ENCODE data around the gene NDUFS5. TPM values are rescaled to one million over a fixed set of nuclear protein-coding genes. Genes with fewer than 3 reads are reported as not detected.
"Not testable (repeated sequence)": the region's sequence is repeated elsewhere in the genome, so short reads cannot be mapped to it uniquely, and the experiment has no call there.

Gene NDUFS5
- polyA plus RNA-seq (ENCODE audit: insufficient read length), result 249 TPM
- long read RNA-seq, donor 1, transcript NDUFS5-201 (3 exons, 544 nt), result minor isoform, 118 of 292 reads
- long read RNA-seq, donor 1, transcript NDUFS5-202 (3 exons, 548 nt), result major isoform, 138 of 292 reads
- long read RNA-seq, donor 1, partial matches to known transcripts, result 36 of 292 reads
- long read RNA-seq, donor 1, other reads (novel, unspliced or antisense), result 0 of 292 reads
- long read RNA-seq, donor 2, transcript NDUFS5-202 (3 exons, 548 nt), result major isoform, 122 of 255 reads
- long read RNA-seq, donor 2, transcript NDUFS5-201 (3 exons, 544 nt), result minor isoform, 99 of 255 reads
- long read RNA-seq, donor 2, partial matches to known transcripts, result 34 of 255 reads
- long read RNA-seq, donor 2, other reads (novel, unspliced or antisense), result 0 of 255 reads
- long read RNA-seq, donor 3, transcript NDUFS5-202 (3 exons, 548 nt), result minor isoform, 83 of 180 reads
- long read RNA-seq, donor 3, transcript NDUFS5-201 (3 exons, 544 nt), result major isoform, 84 of 180 reads
- long read RNA-seq, donor 3, partial matches to known transcripts, result 13 of 180 reads
- long read RNA-seq, donor 3, other reads (novel, unspliced or antisense), result 0 of 180 reads
- long read RNA-seq, donor 4, transcript NDUFS5-202 (3 exons, 548 nt), result minor isoform, 23 of 95 reads
- long read RNA-seq, donor 4, transcript NDUFS5-201 (3 exons, 544 nt), result major isoform, 31 of 95 reads
- long read RNA-seq, donor 4, partial matches to known transcripts, result 41 of 95 reads
- long read RNA-seq, donor 4, other reads (novel, unspliced or antisense), result 0 of 95 reads
- long read RNA-seq, donor 5, transcript NDUFS5-201 (3 exons, 544 nt), result major isoform, 429 of 505 reads
- long read RNA-seq, donor 5, transcript NDUFS5-202 (3 exons, 548 nt), result minor isoform, 17 of 505 reads
- long read RNA-seq, donor 5, partial matches to known transcripts, result 59 of 505 reads
- long read RNA-seq, donor 5, other reads (novel, unspliced or antisense), result 0 of 505 reads
- long read RNA-seq, donor 6, transcript NDUFS5-201 (3 exons, 544 nt), result major isoform, 153 of 344 reads
- long read RNA-seq, donor 6, transcript NDUFS5-202 (3 exons, 548 nt), result minor isoform, 127 of 344 reads
- long read RNA-seq, donor 6, partial matches to known transcripts, result 64 of 344 reads
- long read RNA-seq, donor 6, other reads (novel, unspliced or antisense), result 0 of 344 reads
- long read RNA-seq, donor 7, transcript NDUFS5-201 (3 exons, 544 nt), result major isoform, 171 of 375 reads
- long read RNA-seq, donor 7, transcript NDUFS5-202 (3 exons, 548 nt), result minor isoform, 150 of 375 reads
- long read RNA-seq, donor 7, partial matches to known transcripts, result 54 of 375 reads
- long read RNA-seq, donor 7, other reads (novel, unspliced or antisense), result 0 of 375 reads
- long read RNA-seq, donor 8, transcript NDUFS5-201 (3 exons, 544 nt), result major isoform, 81 of 125 reads
- long read RNA-seq, donor 8, transcript NDUFS5-202 (3 exons, 548 nt), result minor isoform, 30 of 125 reads
- long read RNA-seq, donor 8, partial matches to known transcripts, result 14 of 125 reads
- long read RNA-seq, donor 8, other reads (novel, unspliced or antisense), result 0 of 125 reads

DNA sequence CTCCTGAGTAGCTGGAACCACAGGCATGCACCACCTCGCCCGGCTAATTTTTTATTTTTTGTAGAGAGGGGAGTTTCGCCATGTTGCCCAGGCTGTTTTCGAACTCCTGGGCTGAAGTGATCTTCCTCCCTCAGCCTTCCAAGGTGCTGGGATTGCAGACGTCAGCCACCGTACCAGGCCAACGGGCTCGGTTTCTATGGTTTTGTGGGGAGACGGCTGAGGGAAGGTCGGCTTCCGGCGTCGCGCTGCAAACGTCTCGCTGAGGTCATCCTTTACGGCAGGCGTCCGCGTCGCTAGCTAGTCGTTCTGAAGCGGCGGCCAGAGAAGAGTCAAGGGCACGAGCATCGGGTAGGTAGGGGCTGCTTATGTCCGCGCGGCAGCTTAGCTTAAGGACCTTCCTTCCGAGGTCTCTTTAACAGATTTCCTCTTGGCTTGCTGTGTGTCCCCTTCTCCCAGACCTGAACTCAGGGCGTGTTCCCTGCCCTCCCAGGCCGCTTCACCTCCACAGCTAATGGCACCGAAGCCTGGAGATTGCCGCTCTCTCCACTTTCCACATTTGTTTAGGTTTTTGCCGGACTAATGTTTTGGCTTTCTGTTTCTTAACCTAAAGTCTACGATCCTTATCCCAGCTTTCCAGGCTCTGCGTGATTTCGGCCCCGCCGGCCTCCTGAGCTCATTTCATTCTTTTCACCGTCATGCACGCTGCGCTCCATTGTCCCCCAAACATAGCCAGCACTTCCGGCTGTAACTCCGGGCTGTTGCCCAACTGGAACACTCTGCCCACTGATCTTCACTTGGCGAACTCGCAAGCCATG, at the start of gene NDUFS5:
Gene NDUFS5, plus strand, starts transcription at position 300 of the 815 bp plus-strand sequence. CDS start 2,375 bp downstream, outside the sequence.
- peak; percentile 91 for DNase-seq

DNA sequence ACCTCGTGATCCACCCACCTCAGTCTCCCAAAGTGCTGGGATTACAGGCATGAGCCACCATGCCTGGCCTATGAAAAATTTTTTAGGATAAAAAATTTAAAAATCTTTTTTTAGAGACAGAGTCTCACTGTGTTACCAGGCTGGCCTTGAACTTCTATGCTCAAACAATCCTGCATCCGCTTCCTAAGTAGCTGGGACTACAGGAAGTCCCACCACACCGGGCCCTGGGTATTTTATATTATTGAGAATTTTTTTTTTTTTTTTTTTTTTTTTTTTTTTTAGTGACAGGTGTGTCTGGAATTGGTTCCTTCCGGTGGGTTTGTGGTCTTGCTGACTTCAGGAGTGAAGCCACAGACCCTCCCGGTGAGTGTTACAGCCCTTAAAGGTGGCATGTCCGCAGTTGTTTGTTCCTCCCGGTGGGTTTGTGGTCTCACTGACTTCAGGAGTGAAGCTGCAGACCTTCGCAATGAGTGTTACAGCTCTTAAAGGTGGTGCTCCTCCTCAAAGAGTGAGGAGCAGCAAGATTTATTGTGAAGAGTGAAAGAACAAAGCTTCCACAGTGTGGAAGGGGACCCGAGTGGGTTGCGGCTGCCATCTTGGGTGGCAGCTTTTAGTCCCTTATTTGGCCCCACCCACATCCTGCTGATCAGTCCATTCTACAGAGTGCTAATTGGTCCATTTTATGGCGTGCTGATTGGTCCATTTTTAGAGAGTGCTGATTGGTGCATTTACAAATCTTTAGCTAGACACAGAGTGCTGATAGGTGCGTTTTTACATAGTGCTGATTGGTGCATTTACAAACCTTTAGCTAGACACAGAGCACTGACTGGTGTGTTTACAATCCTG, 48.5 kb upstream of the NDUFS5 start:
- not testable (repeated sequence) for DNase-seq

DNA sequence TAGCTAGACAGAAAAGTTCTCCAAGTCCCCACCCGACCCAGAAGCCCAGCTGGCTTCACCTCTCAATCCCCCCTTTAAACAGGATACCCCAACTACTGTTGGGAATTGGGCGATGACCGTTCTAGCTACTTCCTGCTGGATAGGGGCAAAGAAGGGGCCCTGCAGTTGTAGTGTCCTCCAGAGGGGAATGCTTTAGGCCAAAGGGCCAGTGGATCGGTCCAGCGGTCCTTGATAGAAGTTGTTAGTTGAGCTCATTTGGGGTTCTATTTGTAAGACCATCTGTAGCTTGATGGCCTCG, 48.0 kb upstream of the NDUFS5 start:
- not testable (repeated sequence) for DNase-seq

DNA sequence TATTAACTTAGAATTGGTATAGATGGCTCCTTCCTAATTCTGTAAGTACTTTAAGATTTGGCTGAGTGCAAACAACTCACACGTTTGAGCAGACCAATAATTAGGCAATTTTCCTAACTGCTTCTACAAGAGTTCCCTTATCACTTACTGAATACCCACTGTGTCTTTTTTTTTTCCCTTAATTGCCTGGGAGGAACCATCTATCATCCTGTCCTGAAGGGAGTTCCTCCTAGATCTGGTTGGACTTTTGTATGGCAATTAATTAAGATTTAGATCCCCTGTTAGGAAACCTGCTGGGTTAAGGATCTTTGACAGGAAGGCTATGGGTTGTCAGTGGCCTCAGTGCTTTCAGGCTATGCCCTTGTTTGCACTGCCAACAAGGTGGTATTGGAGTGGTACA, 46.8 kb upstream of the NDUFS5 start:
- not testable (repeated sequence) for DNase-seq

DNA sequence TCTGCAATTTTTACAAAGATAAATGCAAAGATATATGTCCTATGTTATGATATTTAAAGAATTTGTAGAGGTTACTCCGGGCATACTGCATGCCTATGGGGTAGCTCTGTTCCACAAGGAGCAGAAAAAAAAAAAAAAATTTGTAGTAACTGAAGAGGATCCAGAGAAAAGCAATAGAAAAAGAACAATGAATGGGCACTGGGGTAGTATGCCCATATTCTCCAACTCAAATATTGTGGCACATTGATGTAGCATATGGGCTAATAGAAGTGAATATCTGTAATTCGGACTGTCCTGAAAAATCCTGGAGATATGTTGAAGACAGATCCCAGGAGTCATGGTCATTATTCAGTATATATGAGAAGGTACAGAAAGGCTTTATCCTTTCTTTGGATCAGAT, 36.2 kb upstream of the NDUFS5 start:
- DNase-seq, result no peak

DNA sequence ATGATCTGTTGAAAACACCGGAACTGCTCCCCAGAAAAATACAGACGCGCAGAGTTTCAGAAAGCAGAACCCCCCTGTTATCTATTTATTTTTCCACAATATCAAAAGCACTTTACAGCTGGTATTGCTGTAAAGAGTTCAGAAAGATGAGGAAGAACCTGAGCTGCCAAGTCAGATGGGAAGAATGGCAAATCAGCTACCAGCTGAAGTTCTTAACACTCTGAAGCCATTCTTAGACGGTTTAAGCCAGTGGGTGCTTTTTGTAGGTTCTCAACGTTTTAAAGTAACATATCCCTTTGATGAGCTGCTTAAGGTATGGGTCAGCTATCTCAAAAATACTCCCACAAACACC, 35.8 kb upstream of the NDUFS5 start:
- DNase-seq, result no peak

DNA sequence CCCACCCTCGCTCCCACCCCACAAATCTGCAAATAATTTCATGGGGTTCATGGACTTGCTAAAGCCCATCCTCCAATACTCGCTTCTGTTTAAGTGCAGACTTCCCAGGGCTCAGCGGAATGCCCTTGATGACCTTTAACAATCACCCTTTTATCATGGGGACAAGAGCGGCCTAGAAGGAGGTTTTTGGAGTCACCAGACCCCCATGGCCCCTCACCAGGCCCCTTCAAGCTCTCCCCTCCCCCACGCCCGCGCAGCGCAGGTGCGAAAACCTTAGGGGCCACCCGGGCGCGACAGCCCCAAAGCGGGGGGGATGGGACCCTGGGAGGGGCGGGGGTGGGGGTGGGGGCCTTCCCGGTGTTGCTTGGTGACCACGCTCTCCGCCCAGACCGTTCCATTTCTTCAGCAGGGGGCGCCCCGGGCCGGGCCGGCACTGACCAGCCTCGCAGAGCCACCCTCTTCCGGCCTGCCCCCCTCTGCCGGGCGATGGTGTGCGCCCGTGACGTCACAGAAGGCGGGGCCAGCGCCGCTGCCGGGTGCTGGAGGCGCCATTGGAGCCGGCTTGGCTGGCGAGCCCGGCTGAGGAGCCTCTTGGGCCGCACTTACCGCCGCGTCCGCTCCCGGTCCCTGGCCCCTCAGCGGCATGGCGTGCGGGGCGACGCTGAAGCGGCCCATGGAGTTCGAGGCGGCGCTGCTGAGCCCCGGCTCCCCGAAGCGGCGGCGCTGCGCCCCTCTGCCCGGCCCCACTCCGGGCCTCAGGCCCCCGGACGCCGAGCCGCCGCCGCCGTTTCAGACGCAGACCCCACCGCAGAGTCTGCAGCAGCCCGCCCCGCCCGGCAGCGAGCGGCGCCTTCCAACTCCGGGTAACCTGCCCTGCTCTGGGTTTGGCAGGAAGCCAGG, 35.2 kb upstream of the NDUFS5 start, which contains the start of gene AKIRIN1:
Gene AKIRIN1, plus strand, starts transcription at position 539 of the 900 bp plus-strand sequence. Its CDS starts 105 bp downstream, at position 644.
- peak; percentile 93 for DNase-seq

DNA sequence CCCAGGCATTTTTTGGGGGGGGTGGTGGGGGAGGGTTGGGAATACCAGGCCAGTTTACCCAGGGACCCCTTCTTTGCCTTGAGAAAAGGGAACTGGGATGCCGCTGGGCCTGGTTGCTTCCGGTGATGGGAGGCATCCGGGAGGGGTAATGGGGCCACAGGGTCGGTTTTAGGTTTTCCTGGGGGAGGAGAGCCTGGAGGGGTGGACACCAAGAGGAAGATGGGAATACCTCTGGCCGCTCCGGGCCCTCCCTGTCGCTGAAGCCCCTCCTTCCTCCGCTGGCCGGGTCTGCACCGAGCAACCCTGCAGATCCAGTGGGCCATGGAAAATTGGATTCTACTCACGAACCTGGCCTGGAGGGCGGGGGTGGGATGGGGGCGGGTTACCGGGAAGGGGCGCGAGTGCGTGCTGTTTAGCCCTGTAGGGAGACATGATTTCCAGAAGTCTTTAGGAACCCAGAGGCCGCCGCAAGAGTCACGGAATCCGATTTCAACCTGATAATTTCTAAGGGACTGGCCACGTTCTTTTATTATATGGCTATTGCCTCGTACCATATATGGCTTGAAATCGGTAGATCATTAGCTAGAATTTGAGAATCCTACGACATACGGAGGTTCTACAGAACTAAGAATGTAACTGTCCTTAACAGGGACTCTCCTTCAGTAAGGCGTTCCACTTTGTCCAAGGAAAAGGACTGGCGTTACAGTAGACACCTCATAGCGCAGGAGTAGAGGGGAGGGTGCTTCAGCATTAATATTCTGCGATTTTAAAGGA, 34.3 kb upstream of the NDUFS5 start:
- DNase-seq, result peak; percentile 59

DNA sequence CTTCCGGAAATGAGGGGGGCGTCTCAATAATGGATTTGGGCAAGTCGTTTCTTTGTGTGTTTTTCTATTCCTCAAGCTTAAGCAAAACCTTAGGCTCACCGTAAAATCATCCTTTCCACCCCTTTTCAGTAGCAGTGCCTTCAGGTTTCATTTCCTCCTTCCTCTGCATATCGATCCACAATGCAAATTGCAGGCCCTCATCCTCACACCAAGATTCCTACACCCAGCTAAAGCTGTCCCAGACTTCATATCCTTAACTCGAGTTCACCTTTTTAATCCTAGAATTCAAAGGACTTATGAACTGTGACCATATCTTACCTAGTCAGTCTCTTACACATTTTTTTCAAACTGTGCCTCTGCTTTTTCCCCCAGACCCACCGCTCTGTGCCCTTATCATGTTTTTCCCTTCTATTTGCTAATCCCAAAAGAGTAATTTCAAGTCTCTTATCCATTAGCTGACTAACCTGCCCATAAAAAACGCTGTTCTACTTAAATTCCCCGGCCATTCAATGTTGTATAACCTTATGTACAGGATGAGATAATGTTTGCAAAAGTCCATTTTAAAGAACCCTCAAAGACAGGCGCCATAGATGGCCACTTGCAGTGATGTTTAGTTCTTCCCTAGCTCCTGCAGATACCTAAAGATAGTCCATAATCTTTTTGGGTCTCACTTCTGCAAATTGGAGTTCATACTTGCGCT, 33.6 kb upstream of the NDUFS5 start:
- DNase-seq, result no peak

DNA sequence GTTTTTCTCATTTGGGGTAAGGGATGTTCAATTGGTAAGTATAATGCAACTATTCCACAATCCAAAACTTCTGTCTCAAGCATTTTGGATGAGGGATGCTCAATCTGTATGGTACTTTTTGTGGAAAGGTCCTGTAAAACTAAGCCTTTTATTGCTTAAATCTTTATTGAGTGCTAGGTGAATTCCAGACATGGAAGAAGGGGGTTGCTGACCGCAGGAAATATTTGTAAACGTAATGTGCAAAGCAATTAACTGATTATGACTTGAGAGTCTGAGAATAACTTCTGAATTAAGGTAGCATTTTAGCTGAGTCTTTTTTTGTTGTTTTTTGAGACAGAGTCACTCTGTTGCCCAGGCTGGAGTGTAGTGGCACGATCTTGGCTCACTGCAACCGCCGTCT, 32.0 kb upstream of the NDUFS5 start:
- no peak for DNase-seq

DNA sequence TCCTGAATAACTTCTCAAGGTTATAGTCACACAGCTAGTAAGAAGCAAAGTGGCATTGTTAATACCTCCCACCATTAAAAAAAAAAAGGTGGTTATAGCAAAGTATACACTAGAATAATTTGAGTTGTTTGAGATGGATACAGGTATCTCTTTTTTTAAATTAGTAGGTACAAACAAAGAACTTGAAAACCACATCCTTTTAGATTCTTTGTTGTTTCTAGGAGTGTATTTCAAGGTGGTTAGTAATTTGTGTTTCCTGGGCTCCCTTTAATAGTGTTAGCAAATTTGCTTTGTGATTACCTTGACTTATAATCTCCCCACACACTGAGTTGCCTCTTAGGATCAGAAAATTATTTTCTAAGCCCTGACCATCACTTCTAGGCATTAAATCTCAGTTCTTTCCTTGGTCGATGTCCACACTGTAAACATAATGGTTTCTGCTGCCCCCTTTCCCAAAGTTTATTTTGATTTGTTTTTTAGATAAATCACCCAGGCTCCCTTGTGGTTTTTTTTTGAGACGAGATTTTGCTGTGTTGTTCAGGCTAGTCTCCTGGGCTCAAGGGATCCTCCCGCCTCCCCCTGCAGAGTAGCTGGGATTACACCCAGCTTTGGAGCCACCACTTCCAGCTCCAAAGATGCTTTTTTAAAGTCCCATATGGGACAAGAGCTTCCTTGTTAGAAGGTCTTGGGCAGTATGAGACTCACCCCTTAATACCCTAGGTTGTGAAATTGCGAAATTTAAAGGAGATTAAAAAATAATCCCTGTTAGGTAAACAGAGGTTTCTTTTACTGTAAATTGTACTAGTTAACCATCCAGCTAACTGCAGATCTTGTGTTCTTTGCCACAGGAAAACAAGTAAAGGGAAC, 28.9 kb upstream of the NDUFS5 start:
- no peak for DNase-seq

DNA sequence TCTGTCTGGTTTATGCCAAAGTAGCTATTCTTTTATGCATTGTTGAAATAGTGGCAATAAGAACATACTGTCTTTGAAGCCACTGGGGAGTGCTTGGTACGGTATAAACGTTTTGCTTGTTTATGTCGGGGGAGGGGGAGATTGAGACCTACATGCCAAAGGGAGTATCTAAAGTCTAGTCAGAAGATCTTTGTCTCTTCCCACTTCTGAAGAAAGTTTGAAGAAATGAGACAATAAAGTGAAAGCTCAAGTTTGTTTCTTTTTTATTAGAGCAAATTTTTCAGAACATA, 28.3 kb upstream of the NDUFS5 start:
- no peak for DNase-seq

DNA sequence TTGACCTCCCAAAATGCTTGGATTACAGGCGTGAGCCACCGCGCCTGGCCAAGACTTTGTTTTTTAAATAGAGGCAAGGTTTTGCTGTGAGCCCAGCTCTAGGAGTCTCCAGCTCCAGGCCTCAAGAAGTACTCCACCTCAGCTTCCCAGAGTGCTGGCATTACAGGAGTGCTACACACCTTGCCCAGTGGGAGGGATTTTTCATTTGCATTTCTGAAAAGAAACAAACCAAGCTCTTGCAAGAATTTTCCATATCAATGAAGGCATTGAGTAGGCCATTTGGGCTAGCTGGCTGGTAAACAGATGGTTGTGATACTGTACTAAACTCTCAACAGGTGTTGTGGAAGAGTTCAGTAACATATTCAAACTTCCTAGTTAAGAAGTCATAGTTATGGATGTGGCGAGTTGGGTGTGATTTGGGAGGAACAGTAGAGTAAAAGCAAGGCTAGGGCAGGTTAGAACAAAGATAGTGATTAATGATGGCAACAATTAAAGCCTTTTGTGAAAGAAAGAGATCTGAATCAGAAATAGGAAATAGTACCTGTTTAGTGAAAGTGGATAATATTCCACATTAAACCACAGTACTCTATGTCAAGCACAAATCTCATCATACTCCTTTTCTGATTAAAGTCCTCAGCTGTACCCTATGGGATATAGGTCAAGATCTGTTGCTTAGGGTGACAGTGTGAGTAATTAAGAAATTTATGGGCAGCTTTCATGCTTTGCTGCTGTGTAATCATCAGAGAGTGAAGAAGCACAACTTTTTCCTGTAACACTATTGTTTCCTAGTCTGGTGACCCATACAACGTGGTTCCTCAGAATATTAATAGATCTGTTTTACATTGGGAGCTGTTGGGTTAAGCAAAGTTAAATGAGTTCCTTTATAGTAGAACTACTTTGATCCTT, 24.4 kb upstream of the NDUFS5 start:
- no peak for DNase-seq

DNA sequence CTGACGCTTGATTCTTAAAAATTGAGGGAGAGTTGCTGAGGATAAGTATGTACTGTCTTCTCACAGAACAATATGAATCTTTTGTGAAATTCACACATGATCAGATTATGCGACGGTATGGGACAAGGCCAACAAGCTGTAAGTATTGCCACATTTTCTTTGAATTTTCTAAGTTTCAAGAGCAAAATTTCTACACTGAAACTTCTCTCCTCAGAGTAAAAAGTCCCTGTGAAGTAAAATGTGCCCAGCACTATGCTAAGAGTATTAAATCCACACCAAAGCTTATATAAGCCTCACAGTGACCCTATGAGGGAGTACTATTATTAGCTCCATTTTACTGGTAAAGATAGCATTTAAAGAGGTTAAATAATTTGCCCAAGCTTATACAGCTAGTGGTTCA, 22.9 kb upstream of the NDUFS5 start:
- no peak for DNase-seq

DNA sequence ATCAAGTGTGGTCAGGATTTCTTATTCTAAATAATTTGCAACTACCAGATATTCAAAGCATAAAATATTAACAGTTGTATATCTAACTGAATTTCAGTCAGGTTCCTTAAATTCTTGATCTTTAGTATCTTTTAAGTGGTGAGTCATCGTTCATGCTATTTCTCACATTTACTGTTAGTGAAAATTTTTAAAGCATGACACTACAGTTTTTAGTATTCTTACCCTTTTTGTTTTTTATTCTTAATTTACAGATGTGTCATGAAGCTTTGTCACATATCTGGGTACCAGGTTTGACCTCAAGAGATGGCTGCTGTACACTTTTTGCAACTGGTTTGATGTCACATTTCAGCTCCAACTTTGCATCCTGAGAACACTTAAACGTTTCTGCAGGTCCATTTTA, 22.4 kb upstream of the NDUFS5 start:
- DNase-seq, result no peak

Measured in left kidney (tissue), 8 donors.